Ammon's horn (tissue), 1 donor: ENCODE results near the gene SSU72.

ENCODE experiments used
- DNase-seq: peaks from one replicate; pipeline ENCODE4 v3.0.0-alpha.2; 2016; ENCODE audit warnings: low spot score

The SSU72 gene

GRCh38 chr1:1574721-1575537, at the start of gene SSU72:
TSS of gene SSU72 (minus strand) at chr1:1574863. CDS start at chr1:1574557, 306 bp downstream.
- DNase-seq = peak; percentile 92

- no peak for DNase-seq
Measured at GRCh38 chr1:1623631-1624442, 49.2 kb upstream of the SSU72 start.

GRCh38 chr1:1623181-1623630, 48.5 kb upstream of the SSU72 start:
- DNase-seq = no peak

- no peak for DNase-seq
Measured at GRCh38 chr1:1622788-1623094, 48.1 kb upstream of the SSU72 start.

- no peak for DNase-seq
Measured at GRCh38 chr1:1622010-1622787, 47.5 kb upstream of the SSU72 start.

- no peak for DNase-seq
Measured at GRCh38 chr1:1621173-1622009, 46.7 kb upstream of the SSU72 start.

GRCh38 chr1:1620433-1621139, 45.9 kb upstream of the SSU72 start:
- DNase-seq = no peak

GRCh38 chr1:1619917-1620361, 45.3 kb upstream of the SSU72 start:
- DNase-seq = no peak

GRCh38 chr1:1618396-1619068, 43.9 kb upstream of the SSU72 start:
- no peak for DNase-seq

GRCh38 chr1:1617925-1618324, 43.3 kb upstream of the SSU72 start:
- no peak for DNase-seq

GRCh38 chr1:1617516-1617915, 42.9 kb upstream of the SSU72 start:
- DNase-seq = no peak

- DNase-seq = no peak
Measured at GRCh38 chr1:1616838-1617237, 42.2 kb upstream of the SSU72 start.

GRCh38 chr1:1616045-1616790, 41.6 kb upstream of the SSU72 start:
- no peak for DNase-seq

- peak; percentile 99 for DNase-seq
Measured at GRCh38 chr1:1615256-1616044, 40.8 kb upstream of the SSU72 start, which contains the start of gene MIB2. TSS of gene MIB2 (plus strand) at chr1:1615500. CDS start at chr1:1623453, 7,953 bp downstream.

GRCh38 chr1:1614954-1615255, 40.2 kb upstream of the SSU72 start:
- no peak for DNase-seq

- DNase-seq = no peak
Measured at GRCh38 chr1:1614204-1614953, 39.7 kb upstream of the SSU72 start.

GRCh38 chr1:1613509-1614082, 38.9 kb upstream of the SSU72 start:
- no peak for DNase-seq

- no peak for DNase-seq
Measured at GRCh38 chr1:1612104-1612400, 37.4 kb upstream of the SSU72 start.
